ENCODE data around the gene APOO. TPM values are rescaled to one million over a fixed set of nuclear protein-coding genes. Genes with fewer than 3 reads are reported as not detected.

APOO gene
- total RNA-seq, 4 donors from 2014 or later, result 12.1 to 20.6 (median 17.8) TPM

- Histone ChIP-seq H3K4me3 (no peak overlapping the region), H3K27ac (no peak overlapping the region), H3K4me1 (no peaks in the 10 kb centered on the region), H3K36me3 (no peaks in the 10 kb centered on the region), H3K9me3 (no peaks in the 10 kb centered on the region), H3K27me3 (no peaks in the 10 kb centered on the region)
- no peak for DNase-seq
- TF ChIP-seq, protein P1, sequence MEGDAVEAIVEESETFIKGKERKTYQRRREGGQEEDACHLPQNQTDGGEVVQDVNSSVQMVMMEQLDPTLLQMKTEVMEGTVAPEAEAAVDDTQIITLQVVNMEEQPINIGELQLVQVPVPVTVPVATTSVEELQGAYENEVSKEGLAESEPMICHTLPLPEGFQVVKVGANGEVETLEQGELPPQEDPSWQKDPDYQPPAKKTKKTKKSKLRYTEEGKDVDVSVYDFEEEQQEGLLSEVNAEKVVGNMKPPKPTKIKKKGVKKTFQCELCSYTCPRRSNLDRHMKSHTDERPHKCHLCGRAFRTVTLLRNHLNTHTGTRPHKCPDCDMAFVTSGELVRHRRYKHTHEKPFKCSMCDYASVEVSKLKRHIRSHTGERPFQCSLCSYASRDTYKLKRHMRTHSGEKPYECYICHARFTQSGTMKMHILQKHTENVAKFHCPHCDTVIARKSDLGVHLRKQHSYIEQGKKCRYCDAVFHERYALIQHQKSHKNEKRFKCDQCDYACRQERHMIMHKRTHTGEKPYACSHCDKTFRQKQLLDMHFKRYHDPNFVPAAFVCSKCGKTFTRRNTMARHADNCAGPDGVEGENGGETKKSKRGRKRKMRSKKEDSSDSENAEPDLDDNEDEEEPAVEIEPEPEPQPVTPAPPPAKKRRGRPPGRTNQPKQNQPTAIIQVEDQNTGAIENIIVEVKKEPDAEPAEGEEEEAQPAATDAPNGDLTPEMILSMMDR (IDR thresholded peaks at IDR 0.05), result no peak
- TF ChIP-seq POLR2A (IDR thresholded peaks at IDR 0.05), result no peak
Measured at GRCh38 chrX:23935106-23935505, 27.4 kb upstream of the APOO start.

GRCh38 chrX:23932046-23932445 lies 24.3 kb upstream of the APOO start:
- TF ChIP-seq, protein P1 (IDR thresholded peaks at IDR 0.05), result no peak
- TF ChIP-seq POLR2A (IDR thresholded peaks at IDR 0.05), result no peak
- DNase-seq, result no peak
- no peak overlapping the region for H3K27ac ChIP-seq

GRCh38 chrX:23930894-23931604 lies 23.3 kb upstream of the APOO start:
- Histone ChIP-seq H3K27ac (no peak overlapping the region), H3K36me3 (no peaks in the 10 kb centered on the region), H3K4me3 (no peak overlapping the region), H3K9me3 (no peaks in the 10 kb centered on the region), H3K4me1 (no peaks in the 10 kb centered on the region), H3K27me3 (no peaks in the 10 kb centered on the region)
- DNase-seq, result no peak
- TF ChIP-seq POLR2A (IDR thresholded peaks at IDR 0.05), result no peak
- TF ChIP-seq, protein P1 (IDR thresholded peaks at IDR 0.05), result no peak

More at GRCh38 chrX:23932046-23932445, 24.3 kb upstream of the APOO start:
- Histone ChIP-seq H3K4me1 (no peaks in the 10 kb centered on the region), H3K27me3 (no peaks in the 10 kb centered on the region), H3K36me3 (no peaks in the 10 kb centered on the region), H3K4me3 (no peak overlapping the region), H3K9me3 (no peaks in the 10 kb centered on the region)

GRCh38 chrX:23926015-23926414 lies 18.3 kb upstream of the APOO start:
- Histone ChIP-seq H3K4me1 (no peaks in the 10 kb centered on the region), H3K4me3 (no peak overlapping the region), H3K27ac (no peak overlapping the region), H3K9me3 (no peaks in the 10 kb centered on the region), H3K27me3 (no peaks in the 10 kb centered on the region), H3K36me3 (no peaks in the 10 kb centered on the region)
- no peak for DNase-seq
- TF ChIP-seq, protein P1 (IDR thresholded peaks at IDR 0.05), result no peak
- TF ChIP-seq POLR2A (IDR thresholded peaks at IDR 0.05), result no peak

DNA sequence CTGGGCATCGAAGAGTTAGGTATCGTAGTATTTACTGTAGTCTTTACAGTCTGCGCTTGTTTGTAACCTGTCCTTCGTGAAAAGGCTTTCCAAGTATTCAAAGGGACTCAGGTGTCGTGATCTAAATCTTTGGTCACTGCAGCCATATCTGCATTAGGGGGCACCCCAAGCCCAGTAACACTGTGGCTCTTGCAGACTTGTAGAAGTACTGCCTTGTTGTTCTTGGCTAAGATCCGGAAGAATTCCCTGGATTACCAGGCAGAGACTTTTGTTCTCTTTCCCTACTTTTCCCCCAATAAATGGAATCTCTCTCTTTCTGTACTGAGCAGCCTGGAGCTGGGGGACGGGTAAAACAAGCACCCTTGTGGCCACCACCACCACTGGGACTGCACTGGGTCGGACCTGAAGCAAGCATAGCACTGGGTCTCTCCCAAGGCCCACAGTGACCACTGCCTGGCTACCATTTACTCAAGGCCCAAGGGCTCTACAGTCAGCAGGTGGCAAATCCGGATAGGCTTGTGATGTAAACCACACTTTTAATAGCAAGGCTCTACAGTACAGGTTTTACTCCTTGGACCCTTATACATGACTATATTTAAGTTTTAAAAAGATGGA lies 12.1 kb upstream of the APOO start:
- H3K4me3 ChIP-seq, result no peak overlapping the region
- no peak for DNase-seq
- H3K4me1 ChIP-seq, result no peaks in the 10 kb centered on the region
- H3K27ac ChIP-seq, result no peak overlapping the region
- H3K36me3 ChIP-seq, result no peaks in the 10 kb centered on the region
- no peaks in the 10 kb centered on the region for H3K27me3 ChIP-seq
- TF ChIP-seq, protein P1 (IDR thresholded peaks at IDR 0.05), result peak in 1 of 6 experiments; percentile 25
- TF ChIP-seq POLR2A (IDR thresholded peaks at IDR 0.05), result no peak
- H3K9me3 ChIP-seq, result no peaks in the 10 kb centered on the region
